ENCODE data around the gene SERPINA1.

The SERPINA1 gene

GRCh38 chr14:94344389-94344788 is 44.0 kb downstream of the SERPINA1 start:
- DNase-seq, result no peak

- no peak for DNase-seq
Measured at GRCh38 chr14:94343238-94344005, 45.0 kb downstream of the SERPINA1 start.

- no peak for DNase-seq
Measured at GRCh38 chr14:94342334-94342934, 46.0 kb downstream of the SERPINA1 start.

GRCh38 chr14:94341656-94342333 is 46.6 kb downstream of the SERPINA1 start:
- DNase-seq, result no peak

GRCh38 chr14:94340533-94340932 is 47.9 kb downstream of the SERPINA1 start:
- DNase-seq, result no peak

- no peak for DNase-seq
Measured at GRCh38 chr14:94338023-94338422, 50.4 kb downstream of the SERPINA1 start.

- no peak for DNase-seq
Measured at GRCh38 chr14:94337274-94337673, 51.1 kb downstream of the SERPINA1 start.

- DNase-seq, result no peak
Measured at GRCh38 chr14:94334872-94335271, 53.5 kb downstream of the SERPINA1 start.

GRCh38 chr14:94332587-94332986 is 55.8 kb downstream of the SERPINA1 start:
- DNase-seq, result no peak

GRCh38 chr14:94332063-94332583 is 56.3 kb downstream of the SERPINA1 start:
- no peak for DNase-seq

- DNase-seq, result no peak
Measured at GRCh38 chr14:94331462-94331861, 56.9 kb downstream of the SERPINA1 start.

GRCh38 chr14:94330857-94331256 is 57.5 kb downstream of the SERPINA1 start:
- no peak for DNase-seq

- no peak for DNase-seq
Measured at GRCh38 chr14:94330432-94330831, 58.0 kb downstream of the SERPINA1 start.

GRCh38 chr14:94329857-94330256 is 58.5 kb downstream of the SERPINA1 start:
- no peak for DNase-seq

GRCh38 chr14:94328196-94328595 is 60.2 kb downstream of the SERPINA1 start:
- DNase-seq, result no peak
